CD14-positive monocyte (primary cell): Measurements from ENCODE around the gene ZNF101. TPM values are rescaled to one million over a fixed set of nuclear protein-coding genes. Genes with fewer than 3 reads are reported as not detected.

Experiments used
- DNase-seq, 3 donors: peaks; one replicate each; pipeline ENCODE4 v3.0.0-alpha.2; 2011 to 2022
- H2AFZ ChIP-seq: 2 replicates; pipeline ENCODE4 v1.6.0; 2012; ENCODE audit warnings: mild to moderate bottlenecking, low read depth, low read length, inconsistent platforms; ENCODE audit not compliant: insufficient read depth, poor library complexity, severe bottlenecking
- H3K27ac ChIP-seq, 2 donors: 1 replicate in 1 of 2; 2 replicates in 1 of 2; pipeline ENCODE4 v1.5.1; 2012 to 2013; ENCODE audit warnings: low read length in 2 of 2, control low read depth in 1 of 2, inconsistent platforms in 1 of 2, low read depth in 1 of 2, mild to moderate bottlenecking in 1 of 2
- H3K27me3 ChIP-seq, 2 donors: one replicate each; pipeline versions ENCODE4 v1.6.0 to v1.6.1; 2011 to 2013; ENCODE audit warnings: low read length in 2 of 2; ENCODE audit not compliant: control insufficient read depth in 2 of 2, insufficient read depth in 2 of 2
- H3K36me3 ChIP-seq, 2 donors: replicated peaks in 1 of 2; 1 replicate in 1 of 2; 2 replicates in 1 of 2; pipeline versions ENCODE4 v1.5.1 to v1.6.1; 2012 to 2013; ENCODE audit warnings: low read length in 2 of 2, control low read depth in 1 of 2, inconsistent platforms in 1 of 2, mild to moderate bottlenecking in 1 of 2; ENCODE audit not compliant: insufficient read depth in 2 of 2, control insufficient read depth in 1 of 2
- H3K4me1 ChIP-seq, 2 donors: 1 replicate in 1 of 2; 2 replicates in 1 of 2; pipeline versions ENCODE4 v1.5.1 to v1.6.1; 2012 to 2013; ENCODE audit warnings: low read length in 2 of 2, control low read depth in 1 of 2, inconsistent platforms in 1 of 2, mild to moderate bottlenecking in 1 of 2, moderate library complexity in 1 of 2; ENCODE audit not compliant: insufficient read depth in 2 of 2, control insufficient read depth in 1 of 2
- H3K4me2 ChIP-seq: replicated peaks from 2 replicates; pipeline ENCODE3; 2012; ENCODE audit warnings: low read length, moderate library complexity, mild to moderate bottlenecking; ENCODE audit not compliant: poor library complexity, severe bottlenecking; ENCODE audit errors: extremely low read depth
- H3K4me3 ChIP-seq, 3 experiments: fragments of 200-600 bp in 1 of 3; sonication (generic) in 1 of 3; replicated peaks in 1 of 3; 1 replicate in 2 of 3; 2 replicates in 1 of 3; pipeline ENCODE4 v1.5.1; 2011 to 2013; ENCODE audit warnings: low read length in 3 of 3, mild to moderate bottlenecking in 3 of 3, control low read depth in 2 of 3, low read depth in 2 of 3, inconsistent platforms in 1 of 3, moderate library complexity in 1 of 3
- H3K79me2 ChIP-seq: 2 replicates; pipeline ENCODE4 v1.6.0; 2012; ENCODE audit warnings: mild to moderate bottlenecking, control low read depth, inconsistent platforms, low read length, moderate library complexity; ENCODE audit not compliant: insufficient read depth
- H3K9ac ChIP-seq: 2 replicates; pipeline ENCODE4 v1.6.0; 2017; ENCODE audit warnings: low read length, mild to moderate bottlenecking; ENCODE audit not compliant: insufficient read depth, poor library complexity, severe bottlenecking
- H3K9me3 ChIP-seq, 2 donors: replicated peaks in 1 of 2; 1 replicate in 1 of 2; 2 replicates in 1 of 2; pipeline versions ENCODE4 v1.5.1 to v1.6.1; 2012 to 2013; ENCODE audit warnings: low read length in 2 of 2, control low read depth in 1 of 2; ENCODE audit not compliant: control insufficient read depth in 1 of 2, insufficient read depth in 1 of 2
- H4K20me1 ChIP-seq: 2 replicates; pipeline ENCODE4 v1.6.0; 2012; ENCODE audit warnings: mild to moderate bottlenecking, low read length, control low read depth, moderate library complexity; ENCODE audit not compliant: insufficient read depth
- H3K27ac Mint-ChIP-seq, 7 donors: one replicate each; pipeline ENCODE4 v1.8.0; 2020; ENCODE audit warnings: mild to moderate bottlenecking in 7 of 7, mixed read lengths in 7 of 7, moderate library complexity in 6 of 7, inconsistent platforms in 2 of 7
- H3K27me3 Mint-ChIP-seq, 3 donors: one replicate each; pipeline ENCODE4 v1.8.0; 2021 to 2022; ENCODE audit warnings: low read depth in 3 of 3, mild to moderate bottlenecking in 3 of 3, mixed read lengths in 3 of 3, moderate library complexity in 3 of 3, inconsistent platforms in 1 of 3
- H3K36me3 Mint-ChIP-seq, 2 donors: one replicate each; pipeline ENCODE4 v1.8.0; 2020; ENCODE audit warnings: mixed read lengths in 2 of 2, inconsistent platforms in 1 of 2, mild to moderate bottlenecking in 1 of 2
- H3K4me1 Mint-ChIP-seq: one replicate; pipeline ENCODE4 v1.8.0; 2020; ENCODE audit warnings: mild to moderate bottlenecking, mixed read lengths
- H3K4me3 Mint-ChIP-seq, 2 donors: one replicate each; pipeline ENCODE4 v1.8.0; 2020; ENCODE audit warnings: mild to moderate bottlenecking in 2 of 2, mixed read lengths in 2 of 2, moderate library complexity in 1 of 2
- H3K9me3 Mint-ChIP-seq, 7 donors: one replicate each; pipeline ENCODE4 v1.8.0; 2020 to 2022; ENCODE audit warnings: mixed read lengths in 7 of 7, mild to moderate bottlenecking in 6 of 7, moderate library complexity in 6 of 7, inconsistent platforms in 2 of 7
- WGBS: methylation state at CpG from one replicate; pipeline ENCODE4 v1.1.5; 2013; ENCODE audit warnings: missing lambda C conversion rate; ENCODE audit not compliant: insufficient coverage; 5-methylcytosine and 5-hydroxymethylcytosine counted together
- intact Hi-C, 2 donors: fragments of 100-400 bp; cut with micrococcal nuclease; formaldehyde crosslinking; loops; one replicate each; pipeline versions ENCODE4 v1.15.0 to v1.15.1; 2023
- polyA plus RNA-seq, 3 donors: library from polyadenylated mRNA; depleted of rRNA in 1 of 3; unstranded in 2 of 3; stranded (reverse) in 1 of 3; fragments of 300-500 nt in 2 of 3; fragments of >200 nt in 1 of 3; fragmentation: Illumina TruSeq in 2 of 3; gene quantifications; 1 replicate in 2 of 3; 2 replicates in 1 of 3; pipeline ENCODE4 v1.2.3, GENCODE V29; 2012 to 2021
- TF ChIP-seq, protein P1 (sequence below): fragments of 200-600 bp; IDR thresholded peaks from one replicate; pipeline ENCODE4 v1.8.0; 2022; ENCODE audit warnings: antibody characterized with exemption, mild to moderate bottlenecking

The ZNF101 gene
- polyA plus RNA-seq, 3 donors, result 4.5 to 8.4 (median 5.5) TPM

DNA sequence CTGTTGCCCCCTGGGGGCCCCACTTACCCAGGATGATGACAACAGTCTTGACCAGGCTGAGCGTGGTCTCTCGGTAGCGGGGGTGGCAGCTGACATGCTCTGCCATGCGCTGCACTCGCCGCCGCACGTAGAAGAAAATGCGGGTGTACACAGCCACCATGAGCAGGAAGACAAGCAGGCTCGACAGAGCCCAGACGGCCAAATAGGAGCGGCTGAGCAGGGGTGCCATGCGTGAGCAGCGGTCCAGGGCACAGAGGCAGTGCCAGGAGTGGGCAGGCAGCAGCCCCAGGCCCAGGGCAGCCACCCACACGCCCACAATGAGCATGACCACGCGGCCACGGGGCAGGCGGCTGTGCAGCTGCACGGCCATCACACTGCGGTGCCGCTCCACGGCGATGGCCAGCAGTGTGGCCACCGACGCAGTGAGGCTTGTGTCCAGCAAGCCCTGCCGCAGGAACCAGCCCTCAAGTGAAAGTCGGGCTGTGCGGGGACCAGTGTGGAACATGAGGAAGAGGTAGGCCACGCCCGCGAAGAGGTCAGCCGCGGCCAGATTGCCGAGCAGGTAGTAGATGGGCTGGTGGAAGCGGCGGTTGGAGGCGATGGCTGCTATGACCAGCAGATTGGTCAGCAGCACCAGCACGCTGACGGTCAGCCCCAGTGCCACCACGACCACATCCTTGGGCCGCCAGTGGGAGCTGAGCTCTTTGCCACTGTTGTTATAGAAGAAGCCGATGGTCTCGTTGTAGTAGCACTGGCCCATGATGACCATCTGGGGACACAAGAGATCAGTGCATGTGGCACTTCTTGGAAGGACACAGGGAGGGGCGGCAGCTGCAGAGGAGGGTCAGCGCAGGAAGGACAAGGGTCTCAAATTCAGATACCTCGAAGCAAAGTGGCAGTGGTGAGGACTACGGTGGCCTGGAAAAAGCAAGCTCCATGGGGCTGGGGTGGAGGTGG is 41.8 kb upstream of the ZNF101 start:
- Histone ChIP-seq H3K4me2 (peak overlapping the region; percentile 82), H3K9ac (no peak overlapping the region), H3K9me3 (no peaks in the 10 kb centered on the region), H2AFZ (no peak overlapping the region), H3K27ac (no peak overlapping the region), H3K79me2 (no peaks in the 10 kb centered on the region), H3K27me3 (no peaks in the 10 kb centered on the region), H3K4me1 (peaks cover 18 to 30% of the 10 kb centered on the region in 2 donors), H3K36me3 (peaks cover 33 to 37% of the 10 kb centered on the region in 2 donors), H4K20me1 (peaks cover 41% of the 10 kb centered on the region), H3K4me3 (no peak overlapping the region)
- TF ChIP-seq, protein P1, sequence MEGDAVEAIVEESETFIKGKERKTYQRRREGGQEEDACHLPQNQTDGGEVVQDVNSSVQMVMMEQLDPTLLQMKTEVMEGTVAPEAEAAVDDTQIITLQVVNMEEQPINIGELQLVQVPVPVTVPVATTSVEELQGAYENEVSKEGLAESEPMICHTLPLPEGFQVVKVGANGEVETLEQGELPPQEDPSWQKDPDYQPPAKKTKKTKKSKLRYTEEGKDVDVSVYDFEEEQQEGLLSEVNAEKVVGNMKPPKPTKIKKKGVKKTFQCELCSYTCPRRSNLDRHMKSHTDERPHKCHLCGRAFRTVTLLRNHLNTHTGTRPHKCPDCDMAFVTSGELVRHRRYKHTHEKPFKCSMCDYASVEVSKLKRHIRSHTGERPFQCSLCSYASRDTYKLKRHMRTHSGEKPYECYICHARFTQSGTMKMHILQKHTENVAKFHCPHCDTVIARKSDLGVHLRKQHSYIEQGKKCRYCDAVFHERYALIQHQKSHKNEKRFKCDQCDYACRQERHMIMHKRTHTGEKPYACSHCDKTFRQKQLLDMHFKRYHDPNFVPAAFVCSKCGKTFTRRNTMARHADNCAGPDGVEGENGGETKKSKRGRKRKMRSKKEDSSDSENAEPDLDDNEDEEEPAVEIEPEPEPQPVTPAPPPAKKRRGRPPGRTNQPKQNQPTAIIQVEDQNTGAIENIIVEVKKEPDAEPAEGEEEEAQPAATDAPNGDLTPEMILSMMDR, result no peak
- intact Hi-C loops, result no loop called here
- 96% methylated on average over 38 of the region's 48 CpGs for WGBS
- Mint-ChIP-seq H3K36me3 (peaks cover 46% of the 10 kb centered on the region in 2 donors), H3K4me3 (peak overlapping the region; percentile 26 to 70), H3K9me3 (peaks cover 0 to 3% (median 2%) of the 10 kb centered on the region in 7 donors), H3K27me3 (peaks cover 4 to 14% (median 12%) of the 10 kb centered on the region in 3 donors), H3K27ac (peak overlapping the region in 3 of 7 donors; percentile 9 to 67 (median 32)), H3K4me1 (peaks cover 19% of the 10 kb centered on the region)
- peak in 1 of 3 donors; percentile 3 for DNase-seq

GRCh38 chr19:19627621-19628500 is 40.8 kb upstream of the ZNF101 start, which contains the start of gene LPAR2:
Gene LPAR2 (minus strand): TSS chr19:19628220. CDS start chr19:19627275, 945 bp downstream.
- Histone ChIP-seq H3K4me1 (peaks cover 18 to 30% of the 10 kb centered on the region in 2 donors), H2AFZ (peak within 1 kb of the TSS; percentile 11), H3K9me3 (no peaks in the 10 kb centered on the region), H4K20me1 (peaks cover 51% of the 10 kb centered on the region), H3K27me3 (no peaks in the 10 kb centered on the region), H3K4me2 (peak within 1 kb of the TSS; percentile 82), H3K27ac (no peak within 1 kb of the TSS), H3K9ac (peak within 1 kb of the TSS; percentile 54), H3K4me3 (peak within 1 kb of the TSS; percentile 7 to 64 (median 17)), H3K36me3 (peaks cover 41 to 48% of the 10 kb centered on the region in 2 donors), H3K79me2 (no peaks in the 10 kb centered on the region)
- peaks cover 0 to 3% (median 2%) of the 10 kb centered on the region in 7 donors for H3K9me3 Mint-ChIP-seq
- DNase-seq, result peak in 1 of 3 donors; percentile 5
- H3K27me3 Mint-ChIP-seq, result peaks cover 4 to 14% (median 12%) of the 10 kb centered on the region in 3 donors
- H3K27ac Mint-ChIP-seq, result peak within 1 kb of the TSS in 5 of 7 donors; percentile 28 to 79 (median 35)
- peaks cover 19% of the 10 kb centered on the region for H3K4me1 Mint-ChIP-seq
- H3K36me3 Mint-ChIP-seq, result peaks cover 48 to 53% of the 10 kb centered on the region in 2 donors
- TF ChIP-seq, protein P1, result no peak
- WGBS, result under 1% methylated on average over 66 of the region's 87 CpGs
- intact Hi-C loops, result no loop called here
- H3K4me3 Mint-ChIP-seq, result peak within 1 kb of the TSS; percentile 75 to 81
